Astrocyte (in vitro differentiated cells and primary cell): ENCODE measurements around the gene DCDC1. TPM values are rescaled to one million over a fixed set of nuclear protein-coding genes. Genes with fewer than 3 reads are reported as not detected.

ENCODE experiments used
- DNase-seq: peaks from one replicate; pipeline ENCODE4 v3.0.0-alpha.2; 2010; ENCODE audit warnings: low read depth
- FAIRE-seq: peaks from 2 replicates; lab custom pipeline; 2011; peaks lifted over from hg19 to GRCh38; lab: Jason Lieb, UNC
- H2AFZ ChIP-seq: 2 replicates; pipeline ENCODE4 v1.6.0; 2012; ENCODE audit warnings: low read depth, low read length, inconsistent platforms
- H3K27ac ChIP-seq: 2 replicates; pipeline ENCODE4 v1.5.1; 2011; ENCODE audit warnings: low read depth, low read length, inconsistent platforms
- H3K27me3 ChIP-seq: 2 replicates; pipeline ENCODE4 v1.6.0; 2011; ENCODE audit warnings: low read length, inconsistent platforms; ENCODE audit not compliant: insufficient read depth
- H3K36me3 ChIP-seq: 2 replicates; pipeline ENCODE4 v1.5.1; 2011; ENCODE audit warnings: low read length, inconsistent platforms; ENCODE audit not compliant: insufficient read depth
- H3K4me1 ChIP-seq: 2 replicates; pipeline ENCODE4 v1.5.1; 2011; ENCODE audit warnings: low read length, inconsistent platforms; ENCODE audit not compliant: insufficient read depth
- H3K4me2 ChIP-seq: 2 replicates; pipeline ENCODE4 v1.6.0; 2012; ENCODE audit warnings: low read length, inconsistent platforms
- H3K4me3 ChIP-seq: 2 replicates; pipeline ENCODE4 v1.5.1; 2011; ENCODE audit warnings: low read depth, mild to moderate bottlenecking, low read length, inconsistent platforms; ENCODE audit not compliant: insufficient read depth
- H3K79me2 ChIP-seq: 2 replicates; pipeline ENCODE4 v1.6.0; 2012; ENCODE audit warnings: mild to moderate bottlenecking, low read length, inconsistent platforms; ENCODE audit not compliant: insufficient read depth
- H3K9ac ChIP-seq: 2 replicates; pipeline ENCODE4 v1.6.0; 2012; ENCODE audit warnings: mild to moderate bottlenecking, low read length, inconsistent platforms
- H3K9me3 ChIP-seq: 2 replicates; pipeline ENCODE4 v1.5.1; 2012; ENCODE audit warnings: low read depth, mild to moderate bottlenecking, low read length, inconsistent platforms; ENCODE audit not compliant: insufficient read depth
- H4K20me1 ChIP-seq: 2 replicates; pipeline ENCODE4 v1.6.0; 2012; ENCODE audit warnings: low read length, inconsistent platforms; ENCODE audit not compliant: insufficient read depth
- H3K27ac Mint-ChIP-seq: one replicate; pipeline ENCODE4 v1.8.0; 2021; ENCODE audit warnings: mild to moderate bottlenecking, mixed read lengths; ENCODE audit not compliant: unreplicated experiment
- H3K27me3 Mint-ChIP-seq: one replicate; pipeline ENCODE4 v1.8.0; 2021; ENCODE audit warnings: low read depth, mixed read lengths; ENCODE audit not compliant: unreplicated experiment
- H3K36me3 Mint-ChIP-seq: one replicate; pipeline ENCODE4 v1.8.0; 2021; ENCODE audit warnings: low read depth, mixed read lengths; ENCODE audit not compliant: unreplicated experiment
- H3K4me1 Mint-ChIP-seq: one replicate; pipeline ENCODE4 v1.8.0; 2021; ENCODE audit warnings: low read depth, mixed read lengths; ENCODE audit not compliant: unreplicated experiment
- H3K4me3 Mint-ChIP-seq: one replicate; pipeline ENCODE4 v1.8.0; 2021; ENCODE audit warnings: mild to moderate bottlenecking, moderate library complexity, mixed read lengths; ENCODE audit not compliant: unreplicated experiment
- H3K9me3 Mint-ChIP-seq: one replicate; pipeline ENCODE4 v1.8.0; 2021; ENCODE audit warnings: mild to moderate bottlenecking, mixed read lengths; ENCODE audit not compliant: unreplicated experiment
- EZH2 ChIP-seq: IDR thresholded peaks from 2 replicates; pipeline ENCODE4 v1.6.1; 2012; ENCODE audit warnings: mild to moderate bottlenecking, low read length, inconsistent platforms; ENCODE audit not compliant: insufficient read depth
- total RNA-seq: library from RNA; stranded (reverse); gene quantifications from 2 replicates; pipeline ENCODE4 v1.2.1, GENCODE V29; 2021
- TF ChIP-seq, protein P1 (sequence below): IDR thresholded peaks from 2 replicates; pipeline ENCODE4 v1.5.1; 2011; ENCODE audit warnings: low read depth, mild to moderate bottlenecking, inconsistent platforms, low read length, moderate library complexity; ENCODE audit not compliant: insufficient read depth

DCDC1 gene
- total RNA-seq, 1 donor from 2014 or later, result 1.4 TPM

DNA sequence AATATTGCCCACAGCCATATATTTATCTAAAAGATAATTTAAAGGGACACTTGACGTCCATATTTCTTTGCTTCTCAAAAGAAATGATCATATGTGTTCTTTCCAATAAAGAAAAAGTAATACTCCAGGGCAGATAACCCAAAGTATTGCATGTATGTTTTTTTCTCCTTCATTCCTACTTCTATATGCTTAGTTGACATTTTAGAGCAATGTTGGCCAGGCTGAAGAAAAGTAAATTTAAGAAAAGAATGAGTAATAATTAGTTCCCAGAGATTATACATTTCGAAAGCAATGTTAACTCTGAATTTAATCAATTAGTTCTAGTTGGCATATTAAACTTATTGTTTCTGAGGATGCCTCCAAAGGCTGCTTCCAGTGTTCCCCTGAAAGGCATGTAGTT, 48.3 kb upstream of the DCDC1 start:
- TF ChIP-seq, protein P1, sequence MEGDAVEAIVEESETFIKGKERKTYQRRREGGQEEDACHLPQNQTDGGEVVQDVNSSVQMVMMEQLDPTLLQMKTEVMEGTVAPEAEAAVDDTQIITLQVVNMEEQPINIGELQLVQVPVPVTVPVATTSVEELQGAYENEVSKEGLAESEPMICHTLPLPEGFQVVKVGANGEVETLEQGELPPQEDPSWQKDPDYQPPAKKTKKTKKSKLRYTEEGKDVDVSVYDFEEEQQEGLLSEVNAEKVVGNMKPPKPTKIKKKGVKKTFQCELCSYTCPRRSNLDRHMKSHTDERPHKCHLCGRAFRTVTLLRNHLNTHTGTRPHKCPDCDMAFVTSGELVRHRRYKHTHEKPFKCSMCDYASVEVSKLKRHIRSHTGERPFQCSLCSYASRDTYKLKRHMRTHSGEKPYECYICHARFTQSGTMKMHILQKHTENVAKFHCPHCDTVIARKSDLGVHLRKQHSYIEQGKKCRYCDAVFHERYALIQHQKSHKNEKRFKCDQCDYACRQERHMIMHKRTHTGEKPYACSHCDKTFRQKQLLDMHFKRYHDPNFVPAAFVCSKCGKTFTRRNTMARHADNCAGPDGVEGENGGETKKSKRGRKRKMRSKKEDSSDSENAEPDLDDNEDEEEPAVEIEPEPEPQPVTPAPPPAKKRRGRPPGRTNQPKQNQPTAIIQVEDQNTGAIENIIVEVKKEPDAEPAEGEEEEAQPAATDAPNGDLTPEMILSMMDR, result no peak
- TF ChIP-seq EZH2, result no peak

DNA sequence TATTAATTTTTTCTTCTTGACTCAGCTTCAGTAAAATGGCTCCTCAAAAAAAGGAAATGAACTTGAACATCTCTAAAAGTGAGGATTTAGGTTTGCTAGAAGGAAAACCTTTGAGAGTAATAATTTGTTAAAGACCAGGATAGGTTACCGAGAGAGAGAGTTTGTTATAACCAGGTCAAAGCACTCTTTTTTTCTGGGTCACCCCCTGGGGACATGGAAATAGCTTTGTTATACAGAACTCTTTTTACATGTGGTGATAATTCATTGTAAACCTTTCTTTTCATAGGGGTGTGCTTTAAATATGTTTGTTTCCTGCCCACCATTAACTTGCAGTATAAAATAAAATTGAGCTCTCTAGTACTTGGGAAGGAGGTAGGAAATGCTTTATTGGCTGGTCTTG, 47.8 kb upstream of the DCDC1 start:
- H3K4me3 ChIP-seq, result no peak overlapping the region
- Mint-ChIP-seq H3K36me3 (peaks cover 3% of the 10 kb centered on the region), H3K9me3 (no peaks in the 10 kb centered on the region), H3K4me3 (no peak overlapping the region), H3K4me1 (peaks cover 5% of the 10 kb centered on the region), H3K27me3 (no peaks in the 10 kb centered on the region), H3K27ac (no peak overlapping the region)
- H2AFZ ChIP-seq, result no peak overlapping the region
- no peaks in the 10 kb centered on the region for H3K4me1 ChIP-seq
- H3K79me2 ChIP-seq, result no peaks in the 10 kb centered on the region
- no peak overlapping the region for H3K9ac ChIP-seq
- H3K4me2 ChIP-seq, result no peak overlapping the region
- H3K27ac ChIP-seq, result no peak overlapping the region
- no peaks in the 10 kb centered on the region for H3K36me3 ChIP-seq
- H3K9me3 ChIP-seq, result no peaks in the 10 kb centered on the region
- no peak for TF ChIP-seq EZH2
- TF ChIP-seq, protein P1, result no peak
- DNase-seq (no peak), FAIRE-seq (no peak)
- no peaks in the 10 kb centered on the region for H4K20me1 ChIP-seq
- no peaks in the 10 kb centered on the region for H3K27me3 ChIP-seq

More for the DNA sequence above, 48.3 kb upstream of the DCDC1 start:
- Histone ChIP-seq H2AFZ (no peak overlapping the region), H3K79me2 (no peaks in the 10 kb centered on the region), H3K9ac (no peak overlapping the region), H3K36me3 (no peaks in the 10 kb centered on the region), H3K9me3 (no peaks in the 10 kb centered on the region), H4K20me1 (no peaks in the 10 kb centered on the region), H3K27me3 (no peaks in the 10 kb centered on the region), H3K4me2 (no peak overlapping the region), H3K27ac (no peak overlapping the region), H3K4me3 (no peak overlapping the region), H3K4me1 (no peaks in the 10 kb centered on the region)
- Mint-ChIP-seq H3K4me1 (peaks cover 5% of the 10 kb centered on the region), H3K36me3 (peaks cover 3% of the 10 kb centered on the region), H3K4me3 (no peak overlapping the region), H3K9me3 (no peaks in the 10 kb centered on the region), H3K27me3 (no peaks in the 10 kb centered on the region), H3K27ac (no peak overlapping the region)
- DNase-seq, result no peak
- FAIRE-seq, result no peak

DNA sequence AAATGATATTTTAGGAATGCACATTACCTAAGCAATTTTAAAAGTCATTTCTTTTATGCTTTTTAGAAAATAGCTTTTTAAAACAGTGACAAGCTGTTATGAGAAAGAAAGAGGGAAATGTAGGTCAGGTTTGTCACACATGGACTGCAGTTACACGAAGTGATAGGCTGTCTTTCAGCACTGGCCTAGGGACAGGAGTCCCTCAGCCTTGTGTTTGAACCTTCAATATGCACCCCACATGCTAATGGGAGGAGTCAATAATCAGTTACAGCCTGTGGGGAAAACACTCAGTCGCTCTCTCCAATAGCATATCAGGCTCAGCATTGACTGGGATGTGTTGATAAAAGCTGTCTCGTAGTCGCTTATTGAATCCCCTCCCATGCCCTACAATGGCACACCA, 45.9 kb upstream of the DCDC1 start:
- H2AFZ ChIP-seq, result no peak overlapping the region
- H3K4me1 Mint-ChIP-seq, result peaks cover 5% of the 10 kb centered on the region
- no peak overlapping the region for H3K4me3 Mint-ChIP-seq
- H3K27ac ChIP-seq, result no peak overlapping the region
- DNase-seq (no peak), FAIRE-seq (no peak)
- H3K4me3 ChIP-seq, result no peak overlapping the region
- no peak overlapping the region for H3K9ac ChIP-seq
- no peaks in the 10 kb centered on the region for H3K9me3 ChIP-seq
- peaks cover 6% of the 10 kb centered on the region for H3K9me3 Mint-ChIP-seq
- H3K27ac Mint-ChIP-seq, result no peak overlapping the region
- H3K27me3 Mint-ChIP-seq, result no peaks in the 10 kb centered on the region
- H3K79me2 ChIP-seq, result no peaks in the 10 kb centered on the region
- H4K20me1 ChIP-seq, result no peaks in the 10 kb centered on the region
- H3K4me2 ChIP-seq, result no peak overlapping the region
- TF ChIP-seq, protein P1, result no peak
- no peak for TF ChIP-seq EZH2
- no peaks in the 10 kb centered on the region for H3K4me1 ChIP-seq
- H3K36me3 ChIP-seq, result no peaks in the 10 kb centered on the region
- no peaks in the 10 kb centered on the region for H3K27me3 ChIP-seq
- peaks cover 3% of the 10 kb centered on the region for H3K36me3 Mint-ChIP-seq
